Spleen (tissue), 11 donors: ENCODE results near the gene NFATC1. TPM values are rescaled to one million over a fixed set of nuclear protein-coding genes. Genes with fewer than 3 reads are reported as not detected.
A peak's percentile ranks its signal among the peaks of the same experiment; 100 is the strongest.

Experiments used
- DNase-seq: peaks from one replicate; pipeline ENCODE4 v3.0.0-alpha.2; 2020
- H3K27ac ChIP-seq, 8 donors: fragments of 200-600 bp; sonication (generic) in 7 of 8; 1 replicate in 4 of 8; 2 replicates in 4 of 8; pipeline versions ENCODE4 v1.5.0 to v1.8.0; 2016 to 2021; ENCODE audit warnings: inconsistent platforms in 4 of 8, mild to moderate bottlenecking in 4 of 8, moderate library complexity in 1 of 8
- H3K27me3 ChIP-seq, 7 donors: fragments of 200-600 bp; sonication (generic) in 6 of 7; replicated peaks in 1 of 7; 1 replicate in 4 of 7; 2 replicates in 3 of 7; pipeline versions ENCODE4 v1.5.0 to v1.8.0; 2016 to 2021; ENCODE audit warnings: inconsistent platforms in 3 of 7, mild to moderate bottlenecking in 1 of 7
- H3K36me3 ChIP-seq, 6 donors: fragments of 200-600 bp; sonication (generic) in 5 of 6; 1 replicate in 4 of 6; 2 replicates in 2 of 6; pipeline versions ENCODE4 v1.5.0 to v1.8.0; 2016 to 2021; ENCODE audit warnings: inconsistent platforms in 2 of 6
- H3K4me1 ChIP-seq, 6 donors: fragments of 200-600 bp; sonication (generic) in 5 of 6; 1 replicate in 3 of 6; 2 replicates in 3 of 6; pipeline versions ENCODE4 v1.5.0 to v1.8.0; 2016 to 2021; ENCODE audit warnings: inconsistent platforms in 3 of 6
- H3K4me3 ChIP-seq, 8 donors: fragments of 200-600 bp; sonication (generic) in 7 of 8; 1 replicate in 4 of 8; 2 replicates in 4 of 8; pipeline versions ENCODE4 v1.5.0 to v1.8.0; 2016 to 2021; ENCODE audit warnings: inconsistent platforms in 4 of 8, mild to moderate bottlenecking in 4 of 8, moderate library complexity in 2 of 8
- H3K9me3 ChIP-seq, 8 donors: fragments of 200-600 bp; sonication (generic) in 7 of 8; 1 replicate in 4 of 8; 2 replicates in 4 of 8; pipeline versions ENCODE4 v1.5.0 to v1.8.0; 2016 to 2021; ENCODE audit warnings: inconsistent platforms in 4 of 8
- CTCF ChIP-seq, 11 experiments: fragments of 200-600 bp in 7 of 11; fragments of 450-650 bp in 4 of 11; sonication (generic) in 4 of 11; IDR thresholded peaks in 8 of 11; conservative IDR thresholded peaks in 3 of 11; 1 replicate in 7 of 11; 2 replicates in 4 of 11; pipeline versions ENCODE4 v1.4.0 to v1.8.0; 2016 to 2021; ENCODE audit warnings: antibody characterized with exemption in 11 of 11, inconsistent platforms in 4 of 11, mild to moderate bottlenecking in 1 of 11
- POLR2A ChIP-seq, 3 donors: fragments of 450-650 bp; IDR thresholded peaks; one replicate each; pipeline ENCODE4 v1.5.1; 2017; ENCODE audit warnings: antibody characterized with exemption in 3 of 3, mild to moderate bottlenecking in 1 of 3
- POLR2AphosphoS5 ChIP-seq, 3 donors: sonication (generic); formaldehyde crosslinking; IDR thresholded peaks; one replicate each; pipeline ENCODE4 v1.5.1; 2017; ENCODE audit warnings: antibody characterized with exemption in 3 of 3
- WGBS, 5 donors: extraction: QIAGEN DNeasy Blood & Tissue Kit in 3 of 5; methylation state at CpG; one replicate each; pipeline versions ENCODE4 v1.1.5 to v1.1.7; 2013 to 2018; 5-methylcytosine and 5-hydroxymethylcytosine counted together
- intact Hi-C: fragments of 100-400 bp; cut with DNase I; formaldehyde crosslinking; loops from one replicate; pipeline ENCODE4 v1.15.0; 2023; ENCODE audit warnings: low total_unique reads
- polyA plus RNA-seq, 3 donors: library from polyadenylated mRNA; stranded (reverse); fragments of 200-250 nt; gene quantifications; one replicate each; pipeline ENCODE4 v1.2.1, GENCODE V29; 2013
- total RNA-seq, 7 donors: library from RNA; depleted of rRNA in 3 of 7; stranded (reverse); fragments of >200 nt in 3 of 7; fragmentation: NEBNext Ultra II Directional in 4 of 7; extraction: Animal tissue kit (Norgen Biotek cat#: 25700) in 4 of 7; gene quantifications; one replicate each; pipeline versions ENCODE4 v1.1.0 to v1.2.1, GENCODE V29; 2016 to 2021
- donor health status: healthy with polysubstance abuse.
- donor health status: DM: no; HTN: no; CAD: no; lungs with moderate emphysema.
- donor health status: DM: no; HTN: no; CAD: no.
- donor health status: Bipolar disorder and iron deficiency.
- donor health status: healthy.
- donor health status: DM: no; HTN: no; CAD: no.
- donor health status: DM: yes; HTN: yes; CAD: no.

The NFATC1 gene
- total and polyA plus RNA-seq, 10 donors = 20.7 to 64.9 (median 47.4) TPM

- intact Hi-C loops = no loop called here
- Histone ChIP-seq H3K4me1 (peaks cover 0 to 6% (median 3%) of the 10 kb centered on the region in 6 donors), H3K27ac (no peak overlapping the region), H3K9me3 (no peaks in the 10 kb centered on the region), H3K36me3 (no peaks in the 10 kb centered on the region), H3K27me3 (peaks cover 0 to 5% (median 0%) of the 10 kb centered on the region in 7 donors), H3K4me3 (no peak overlapping the region)
- DNase-seq = no peak
- no peak for TF ChIP-seq CTCF (IDR thresholded peaks at IDR 0.05 in 8 of 11, conservative IDR thresholded peaks at IDR 0.05 in 3 of 11)
- no peak for TF ChIP-seq POLR2AphosphoS5 (IDR thresholded peaks at IDR 0.05)
- TF ChIP-seq POLR2A (IDR thresholded peaks at IDR 0.05) = no peak
- 80 to 87% (median 83%) methylated on average over 6 of the region's 6 CpGs for WGBS, 5 donors
These were observed 168.7 kb downstream of the NFATC1 start for GRCh38 chr18:79564441-79564840.

GRCh38 chr18:79566771-79567431 lies 171.2 kb downstream of the NFATC1 start:
- TF ChIP-seq POLR2A (IDR thresholded peaks at IDR 0.05) (no peak), CTCF (IDR thresholded peaks at IDR 0.05 in 8 of 11, conservative IDR thresholded peaks at IDR 0.05 in 3 of 11) (no peak), POLR2AphosphoS5 (IDR thresholded peaks at IDR 0.05) (no peak)
- peak; percentile 43 for DNase-seq
- peaks cover 0 to 15% (median 3%) of the 10 kb centered on the region in 6 donors for H3K4me1 ChIP-seq
- H3K27ac ChIP-seq = no peak overlapping the region
- H3K4me3 ChIP-seq = no peak overlapping the region
- 75 to 89% (median 85%) methylated on average over 24 of the region's 24 CpGs for WGBS, 5 donors
- peaks cover 0 to 5% (median under 1%) of the 10 kb centered on the region in 8 donors for H3K9me3 ChIP-seq
- intact Hi-C loops = no loop called here
- peaks cover 0 to 14% (median 0%) of the 10 kb centered on the region in 7 donors for H3K27me3 ChIP-seq
- H3K36me3 ChIP-seq = no peaks in the 10 kb centered on the region

GRCh38 chr18:79567481-79568147 lies 171.9 kb downstream of the NFATC1 start:
- Histone ChIP-seq H3K27me3 (peaks cover 0 to 14% (median 0%) of the 10 kb centered on the region in 7 donors), H3K4me1 (peaks cover 0 to 15% (median 3%) of the 10 kb centered on the region in 6 donors), H3K4me3 (no peak overlapping the region), H3K36me3 (no peaks in the 10 kb centered on the region), H3K9me3 (peaks cover 0 to 12% (median 8%) of the 10 kb centered on the region in 8 donors), H3K27ac (no peak overlapping the region)
- intact Hi-C loops = no loop called here
- peak in 2 of 3 donors; percentile 7 to 26 for TF ChIP-seq POLR2AphosphoS5 (IDR thresholded peaks at IDR 0.05)
- no peak for TF ChIP-seq POLR2A (IDR thresholded peaks at IDR 0.05)
- no peak for TF ChIP-seq CTCF (IDR thresholded peaks at IDR 0.05 in 8 of 11, conservative IDR thresholded peaks at IDR 0.05 in 3 of 11)
- 59 to 74% (median 63%) methylated on average over 24 to 28 of the region's 28 CpGs for WGBS, 5 donors
- DNase-seq = peak; percentile 53
